ENCODE data around the gene RNF223.

The RNF223 gene

GRCh38 chr1:1044455-1045078 is 29.5 kb downstream of the RNF223 start:
- peaks cover 7 to 8% of the 10 kb centered on the region in 2 experiments for H3K4me1 ChIP-seq (ENCODE audit: control insufficient read depth in 1 of 2, insufficient read depth in 1 of 2, low read depth in 1 of 2, low read length in 1 of 2)
- H3K4me3 ChIP-seq (ENCODE audit: low read depth in 1 of 2, low read length in 1 of 2): no peak overlapping the region
- H3K27ac ChIP-seq: no peak overlapping the region
- H3K27me3 ChIP-seq: peaks cover 40% of the 10 kb centered on the region
- H3K9me3 ChIP-seq: no peaks in the 10 kb centered on the region
- TF ChIP-seq, protein P1, sequence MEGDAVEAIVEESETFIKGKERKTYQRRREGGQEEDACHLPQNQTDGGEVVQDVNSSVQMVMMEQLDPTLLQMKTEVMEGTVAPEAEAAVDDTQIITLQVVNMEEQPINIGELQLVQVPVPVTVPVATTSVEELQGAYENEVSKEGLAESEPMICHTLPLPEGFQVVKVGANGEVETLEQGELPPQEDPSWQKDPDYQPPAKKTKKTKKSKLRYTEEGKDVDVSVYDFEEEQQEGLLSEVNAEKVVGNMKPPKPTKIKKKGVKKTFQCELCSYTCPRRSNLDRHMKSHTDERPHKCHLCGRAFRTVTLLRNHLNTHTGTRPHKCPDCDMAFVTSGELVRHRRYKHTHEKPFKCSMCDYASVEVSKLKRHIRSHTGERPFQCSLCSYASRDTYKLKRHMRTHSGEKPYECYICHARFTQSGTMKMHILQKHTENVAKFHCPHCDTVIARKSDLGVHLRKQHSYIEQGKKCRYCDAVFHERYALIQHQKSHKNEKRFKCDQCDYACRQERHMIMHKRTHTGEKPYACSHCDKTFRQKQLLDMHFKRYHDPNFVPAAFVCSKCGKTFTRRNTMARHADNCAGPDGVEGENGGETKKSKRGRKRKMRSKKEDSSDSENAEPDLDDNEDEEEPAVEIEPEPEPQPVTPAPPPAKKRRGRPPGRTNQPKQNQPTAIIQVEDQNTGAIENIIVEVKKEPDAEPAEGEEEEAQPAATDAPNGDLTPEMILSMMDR (IDR thresholded peaks at IDR 0.05): no peak
- no peaks in the 10 kb centered on the region for H3K36me3 ChIP-seq

DNA sequence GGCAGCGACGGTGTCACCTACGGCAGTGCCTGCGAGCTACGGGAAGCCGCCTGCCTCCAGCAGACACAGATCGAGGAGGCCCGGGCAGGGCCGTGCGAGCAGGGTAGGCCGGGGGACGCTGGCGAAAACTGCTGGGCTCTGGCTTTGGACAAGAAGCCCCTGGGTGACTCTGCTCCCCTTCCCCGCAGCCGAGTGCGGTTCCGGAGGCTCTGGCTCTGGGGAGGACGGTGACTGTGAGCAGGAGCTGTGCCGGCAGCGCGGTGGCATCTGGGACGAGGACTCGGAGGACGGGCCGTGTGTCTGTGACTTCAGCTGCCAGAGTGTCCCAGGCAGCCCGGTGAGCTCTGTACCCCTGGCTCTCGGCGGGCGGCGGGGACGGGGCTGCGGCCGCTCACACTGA is 30.2 kb downstream of the RNF223 start:
- Histone ChIP-seq H3K4me3 (ENCODE audit: low read depth in 1 of 2, low read length in 1 of 2) (no peak overlapping the region), H3K36me3 (no peaks in the 10 kb centered on the region), H3K4me1 (ENCODE audit: control insufficient read depth in 1 of 2, insufficient read depth in 1 of 2, low read depth in 1 of 2, low read length in 1 of 2) (peaks cover 7 to 8% of the 10 kb centered on the region in 2 experiments), H3K27me3 (peaks cover 47% of the 10 kb centered on the region), H3K9me3 (no peaks in the 10 kb centered on the region), H3K27ac (no peak overlapping the region)
- TF ChIP-seq, protein P1 (IDR thresholded peaks at IDR 0.05): no peak

- Histone ChIP-seq H3K9me3 (no peaks in the 10 kb centered on the region), H3K4me1 (ENCODE audit: control insufficient read depth in 1 of 2, insufficient read depth in 1 of 2, low read depth in 1 of 2, low read length in 1 of 2) (peaks cover 7 to 8% of the 10 kb centered on the region in 2 experiments), H3K36me3 (no peaks in the 10 kb centered on the region), H3K4me3 (ENCODE audit: low read depth in 1 of 2, low read length in 1 of 2) (no peak overlapping the region), H3K27me3 (peaks cover 52% of the 10 kb centered on the region), H3K27ac (no peak overlapping the region)
- TF ChIP-seq, protein P1 (IDR thresholded peaks at IDR 0.05): no peak
These were observed 30.7 kb downstream of the RNF223 start for GRCh38 chr1:1043411-1043810.

DNA sequence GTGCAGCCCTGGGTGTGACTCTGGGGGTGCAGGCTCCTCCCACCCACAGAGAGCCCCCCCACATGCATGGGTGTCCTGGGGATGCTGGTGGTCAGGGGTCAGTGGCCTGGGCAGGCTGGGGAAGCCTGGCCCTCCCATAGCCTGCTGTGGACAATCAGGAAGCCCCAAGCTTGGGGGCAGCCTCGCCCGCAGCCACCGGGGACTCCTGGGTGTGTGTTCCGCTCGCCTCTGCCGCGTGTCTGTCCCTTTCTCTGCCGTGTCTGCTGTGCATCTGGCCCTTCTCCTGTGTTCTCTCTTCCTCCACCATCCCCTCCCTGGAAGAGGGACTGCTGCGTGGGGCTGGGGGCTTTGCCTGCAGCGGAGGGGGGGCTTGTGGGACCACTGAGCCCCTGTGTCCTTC is 31.3 kb downstream of the RNF223 start:
- TF ChIP-seq, protein P1 (IDR thresholded peaks at IDR 0.05): no peak
- Histone ChIP-seq H3K36me3 (no peaks in the 10 kb centered on the region), H3K4me1 (ENCODE audit: control insufficient read depth in 1 of 2, insufficient read depth in 1 of 2, low read depth in 1 of 2, low read length in 1 of 2) (peaks cover 7 to 8% of the 10 kb centered on the region in 2 experiments), H3K27me3 (peaks cover 58% of the 10 kb centered on the region), H3K4me3 (ENCODE audit: low read depth in 1 of 2, low read length in 1 of 2) (no peak overlapping the region), H3K9me3 (no peaks in the 10 kb centered on the region), H3K27ac (no peak overlapping the region)

- Histone ChIP-seq H3K9me3 (no peaks in the 10 kb centered on the region), H3K36me3 (no peaks in the 10 kb centered on the region), H3K4me1 (ENCODE audit: control insufficient read depth in 1 of 2, insufficient read depth in 1 of 2, low read depth in 1 of 2, low read length in 1 of 2) (peaks cover 7 to 8% of the 10 kb centered on the region in 2 experiments), H3K27ac (no peak overlapping the region), H3K27me3 (peaks cover 66% of the 10 kb centered on the region), H3K4me3 (ENCODE audit: low read depth in 1 of 2, low read length in 1 of 2) (no peak overlapping the region)
- TF ChIP-seq, protein P1 (IDR thresholded peaks at IDR 0.05): no peak
These were observed 32.2 kb downstream of the RNF223 start for GRCh38 chr1:1041873-1042272.

Data from neutrophil (primary cell).